ENCODE results near the gene LAMB1. TPM values are rescaled to one million over a fixed set of nuclear protein-coding genes. Genes with fewer than 3 reads are reported as not detected.

LAMB1 gene
- total RNA-seq, 1 experiment from 2014 or later = 32.0 TPM

- ATAC-seq (no peak), DNase-seq (ENCODE audit: low read depth, low spot score) (no peak)
- no peaks in the 10 kb centered on the region for H3K79me2 ChIP-seq (ENCODE audit: insufficient read depth, low read length)
- CTCF ChIA-PET = no interaction called here
- intact Hi-C loops (cut with micrococcal nuclease) = no loop called here
- no peak overlapping the region for H3K27ac ChIP-seq (ENCODE audit: low read depth, low read length)
- H3K4me1 ChIP-seq (ENCODE audit: control insufficient read depth in 1 of 2, insufficient read depth in 2 of 2, low read length in 2 of 2) = peaks cover 0 to 11% of the 10 kb centered on the region in 2 experiments; a peak in 2 of 4 replicates
- no peak overlapping the region for H3K9ac ChIP-seq (ENCODE audit: low read length)
- no TSS peak for BruUV-seq (replicated peaks)
- H2AFZ ChIP-seq (ENCODE audit: low read depth, low read length, poor library complexity, severe bottlenecking) = no peak overlapping the region
- TF ChIP-seq EZH2 (IDR thresholded peaks at IDR 0.05) (no peak), EGR1 (IDR thresholded peaks at IDR 0.05; ENCODE audit: low read depth) (no peak), FOSL1 (IDR thresholded peaks at IDR 0.05; ENCODE audit: low read depth) (no peak), ZNF274 (IDR thresholded peaks at IDR 0.05; ENCODE audit: low read depth, low read length) (no peak), REST (IDR thresholded peaks at IDR 0.05; ENCODE audit: low read depth) (no peak), ZFX (IDR thresholded peaks at IDR 0.05) (no peak), RAD21 (IDR thresholded peaks at IDR 0.05; ENCODE audit: low read depth) (no peak), JUND (IDR thresholded peaks at IDR 0.05) (no peak), POLR2A (IDR thresholded peaks at IDR 0.05; ENCODE audit: borderline replicate concordance, extremely low read depth, insufficient read depth, insufficient read length) (no peak)
- H3K9me3 ChIP-seq (ENCODE audit: control insufficient read depth in 1 of 2, insufficient read depth in 1 of 2, low read depth in 1 of 2, low read length in 2 of 2) = no peaks in the 10 kb centered on the region
- no peaks in the 10 kb centered on the region for H3K9me2 ChIP-seq (ENCODE audit: insufficient read depth)
- H3K4me2 ChIP-seq (ENCODE audit: low read length) = no peak overlapping the region
- no peaks in the 10 kb centered on the region for H3K36me3 ChIP-seq (ENCODE audit: control insufficient read depth in 1 of 2, insufficient read depth in 2 of 2, low read length in 2 of 2)
- POLR2A ChIA-PET = no interaction called here
- no peaks in the 10 kb centered on the region for H3K27me3 ChIP-seq (ENCODE audit: insufficient read depth, low read length)
- H3K4me3 ChIP-seq (replicated peaks in 1 of 2; ENCODE audit: low read depth in 1 of 2, low read length in 2 of 2) = no peak overlapping the region
- RAD21 ChIA-PET (ENCODE audit: low non-redundant PET in 1 of 2, low total read pairs in 2 of 2, uncharacterized antibody in 2 of 2, unreplicated experiment in 2 of 2) = no interaction called here
- H4K20me1 ChIP-seq (ENCODE audit: insufficient read depth) = no peaks in the 10 kb centered on the region
These were observed 25.1 kb upstream of the LAMB1 start for GRCh38 chr7:108028111-108028510.

- Histone ChIP-seq H3K9ac (ENCODE audit: low read length) (no peak overlapping the region), H3K9me3 (ENCODE audit: control insufficient read depth in 1 of 2, insufficient read depth in 1 of 2, low read depth in 1 of 2, low read length in 2 of 2) (no peaks in the 10 kb centered on the region), H2AFZ (ENCODE audit: low read depth, low read length, poor library complexity, severe bottlenecking) (no peak overlapping the region), H3K27ac (ENCODE audit: low read depth, low read length) (no peak overlapping the region), H3K36me3 (ENCODE audit: control insufficient read depth in 1 of 2, insufficient read depth in 2 of 2, low read length in 2 of 2) (no peaks in the 10 kb centered on the region), H3K4me1 (ENCODE audit: control insufficient read depth in 1 of 2, insufficient read depth in 2 of 2, low read length in 2 of 2) (peaks cover 7 to 19% of the 10 kb centered on the region in 2 experiments), H3K4me2 (ENCODE audit: low read length) (no peak overlapping the region), H3K9me2 (ENCODE audit: insufficient read depth) (no peaks in the 10 kb centered on the region), H4K20me1 (ENCODE audit: insufficient read depth) (no peaks in the 10 kb centered on the region), H3K79me2 (ENCODE audit: insufficient read depth, low read length) (no peaks in the 10 kb centered on the region), H3K4me3 (replicated peaks in 1 of 2; ENCODE audit: low read depth in 1 of 2, low read length in 2 of 2) (no peak overlapping the region), H3K27me3 (ENCODE audit: insufficient read depth, low read length) (no peaks in the 10 kb centered on the region)
- CTCF ChIA-PET = no interaction called here
- RAD21 ChIA-PET (ENCODE audit: low non-redundant PET in 1 of 2, low total read pairs in 2 of 2, uncharacterized antibody in 2 of 2, unreplicated experiment in 2 of 2) = no interaction called here
- intact Hi-C loops (cut with micrococcal nuclease) = no loop called here
- no TSS peak for BruUV-seq (replicated peaks)
- POLR2A ChIA-PET = no interaction called here
- ATAC-seq (no peak), DNase-seq (ENCODE audit: low read depth, low spot score) (no peak)
- TF ChIP-seq EGR1 (IDR thresholded peaks at IDR 0.05; ENCODE audit: low read depth) (no peak), REST (IDR thresholded peaks at IDR 0.05; ENCODE audit: low read depth) (no peak), CTCF (IDR thresholded peaks at IDR 0.05 in 2 of 3, conservative IDR thresholded peaks at IDR 0.05 in 1 of 3; ENCODE audit: borderline replicate concordance in 1 of 3, insufficient read depth in 1 of 3, low read depth in 2 of 3, low read length in 2 of 3) (no peak), SIN3A (IDR thresholded peaks at IDR 0.05; ENCODE audit: low read depth) (no peak), SRF (IDR thresholded peaks at IDR 0.05; ENCODE audit: low read depth) (no peak)
These were observed 24.3 kb upstream of the LAMB1 start for GRCh38 chr7:108027239-108027638.

All from HCT116 (cell line).